ENCODE measurements around the gene AHRR.
A peak's percentile ranks its signal among the peaks of the same experiment; 100 is the strongest.
"Not testable (repeated sequence)": the region's sequence is repeated elsewhere in the genome, so short reads cannot be mapped to it uniquely, and the experiment has no call there.

The AHRR gene

DNA sequence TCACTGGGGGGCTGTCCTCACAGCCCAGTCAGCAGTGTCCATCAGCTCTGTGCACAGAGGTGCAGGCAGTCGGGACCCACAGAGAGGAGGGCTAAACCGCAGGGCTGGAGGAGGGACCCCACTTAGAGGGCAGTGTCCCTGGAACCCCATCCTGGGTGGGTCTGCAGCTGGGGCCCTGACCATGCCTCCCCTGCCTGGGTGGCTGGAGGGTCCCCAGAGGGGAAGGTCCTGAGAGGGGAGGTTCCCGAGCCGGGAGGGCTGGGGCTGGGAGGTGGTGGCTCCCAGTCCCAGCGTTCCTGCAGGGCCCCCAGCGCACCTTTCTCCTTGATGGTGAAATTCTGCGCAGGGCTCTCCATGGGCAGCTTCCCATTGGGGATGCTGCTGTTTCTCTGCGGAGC, 154.2 kb downstream of the AHRR start:
- DNase-seq: no peak
- no peak for ATAC-seq

GRCh38 chr5:476102-476813, 154.7 kb downstream of the AHRR start:
- DNase-seq: no peak

GRCh38 chr5:476814-477175, 155.3 kb downstream of the AHRR start:
- ATAC-seq: no peak
- DNase-seq: no peak

More at GRCh38 chr5:476102-476813, 154.7 kb downstream of the AHRR start:
- ATAC-seq: no peak

DNA sequence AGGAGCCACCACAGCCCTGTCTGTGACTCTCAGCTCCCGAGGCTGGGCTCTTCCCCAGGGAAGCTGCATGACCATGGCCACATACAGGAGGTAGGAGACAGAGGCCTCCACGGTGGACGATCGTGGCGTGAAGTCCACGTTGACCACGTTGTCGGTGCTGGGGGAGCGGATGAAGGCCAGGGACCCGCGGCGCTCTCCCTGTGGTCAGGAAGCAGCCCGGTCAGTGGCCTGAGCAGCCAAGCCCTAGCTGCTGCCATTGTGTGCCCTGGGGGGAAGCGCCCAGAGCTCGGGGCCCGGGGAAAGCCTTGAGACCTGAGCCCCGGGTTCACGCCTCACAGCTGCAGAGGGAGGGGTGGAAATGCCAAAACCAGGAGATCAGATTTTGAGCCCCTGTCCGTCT, 155.7 kb downstream of the AHRR start:
- DNase-seq (no peak), ATAC-seq (no peak)

- DNase-seq (no peak), ATAC-seq (no peak)
These were observed 156.4 kb downstream of the AHRR start for GRCh38 chr5:477871-478270.

- DNase-seq: no peak
- no peak for ATAC-seq
These were observed 157.0 kb downstream of the AHRR start for GRCh38 chr5:478369-478981.

- ATAC-seq (no peak), DNase-seq (no peak)
These were observed 157.5 kb downstream of the AHRR start for GRCh38 chr5:478982-479535.

- DNase-seq (no peak), ATAC-seq (no peak)
These were observed 158.2 kb downstream of the AHRR start for GRCh38 chr5:479566-480319.

GRCh38 chr5:481347-481746, 159.8 kb downstream of the AHRR start:
- ATAC-seq: no peak

DNA sequence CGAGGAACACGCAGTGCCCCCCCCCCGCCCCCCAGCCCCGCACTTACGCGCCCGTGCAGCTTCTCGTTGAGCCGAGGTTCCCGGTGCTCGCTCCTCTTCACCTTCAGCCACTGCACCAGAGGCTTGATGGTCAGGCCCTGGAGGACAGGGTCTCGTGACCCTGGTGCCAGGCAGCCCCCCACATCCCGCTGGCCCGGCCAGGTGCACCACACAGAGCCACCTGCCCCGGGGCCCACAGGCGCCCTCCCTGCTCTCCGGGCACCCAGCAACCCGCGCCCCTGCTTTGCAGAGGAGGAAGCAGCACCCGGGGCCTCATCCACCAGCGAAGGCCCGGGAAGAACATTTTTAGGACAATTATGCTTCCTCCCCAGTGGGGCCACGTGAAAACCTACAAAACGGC, 160.5 kb downstream of the AHRR start:
- no peak for DNase-seq
- no peak for ATAC-seq

More at GRCh38 chr5:481347-481746, 159.8 kb downstream of the AHRR start:
- no peak for DNase-seq

DNA sequence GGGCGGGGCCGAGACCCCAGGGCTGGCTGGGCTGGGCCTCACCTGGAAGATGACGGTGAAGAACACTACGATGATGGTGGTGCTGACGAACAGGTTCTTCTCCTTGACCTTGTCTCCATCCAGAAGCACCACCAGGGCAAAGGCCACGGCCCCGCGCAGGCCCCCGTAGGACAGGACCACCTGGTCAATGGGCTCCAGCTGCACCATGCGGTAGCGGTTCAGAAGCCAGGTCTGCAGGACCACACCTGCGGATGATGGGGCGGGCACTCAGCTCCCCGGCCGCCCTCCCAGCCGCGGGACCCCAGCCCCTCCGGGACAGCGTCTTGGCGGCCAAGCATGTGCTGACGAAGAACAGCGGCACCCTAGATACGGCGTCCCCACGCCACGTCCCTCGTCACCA, 161.0 kb downstream of the AHRR start:
- no peak for ATAC-seq
- DNase-seq: no peak

DNA sequence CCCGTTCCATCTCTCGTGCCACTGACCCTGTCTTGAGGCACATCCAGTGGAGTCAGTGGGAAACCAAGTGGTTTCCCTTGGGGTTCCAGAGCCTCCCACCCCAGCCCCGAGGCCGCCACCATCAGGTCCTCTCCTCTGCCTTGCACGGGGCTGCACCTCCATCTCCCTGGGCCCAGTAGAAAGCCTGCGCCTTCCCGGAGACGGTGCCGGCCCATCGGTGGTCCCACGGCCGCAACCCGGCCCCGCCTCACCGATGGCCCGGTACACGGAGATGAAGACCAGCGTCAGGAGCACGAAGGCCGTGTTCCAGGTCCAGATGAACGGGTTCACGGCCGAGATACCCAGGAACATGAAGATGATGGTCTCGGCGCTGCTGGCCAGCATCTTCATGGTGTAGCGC, 161.5 kb downstream of the AHRR start:
- ATAC-seq (no peak), DNase-seq (no peak)

DNA sequence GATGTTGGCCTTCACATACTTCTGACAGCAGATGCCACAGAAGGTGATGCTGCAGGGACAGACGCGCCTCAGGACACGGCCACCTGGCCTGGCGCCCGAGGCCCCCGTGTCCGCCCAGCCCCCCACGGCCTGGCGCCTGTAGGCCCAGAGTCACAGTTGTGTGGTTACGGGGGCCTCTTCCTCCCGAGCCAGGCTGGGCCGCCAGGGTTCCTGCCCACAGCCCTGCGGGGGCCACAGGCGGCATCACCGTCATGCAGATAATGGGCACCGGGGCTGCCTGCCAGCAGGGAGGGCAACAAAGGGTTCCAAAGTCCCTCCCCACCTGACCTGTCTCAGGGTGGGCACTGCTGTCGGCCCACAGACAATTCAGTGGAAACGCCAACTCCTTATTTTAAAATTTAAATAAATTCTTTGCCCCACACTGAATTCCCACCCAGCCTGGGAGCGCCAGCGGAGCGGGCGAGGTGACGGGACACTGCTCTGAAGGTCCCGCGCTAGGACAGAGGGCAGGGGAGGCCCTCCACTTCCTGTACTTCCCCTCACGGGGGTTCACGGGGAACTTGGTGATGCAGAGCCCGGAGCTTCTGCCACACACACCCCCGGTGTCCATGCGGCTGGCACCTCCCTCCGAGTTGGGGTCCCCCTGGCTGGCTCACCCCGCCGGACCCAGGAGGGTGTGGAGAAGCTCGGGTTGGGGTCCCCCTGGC, 162.1 kb downstream of the AHRR start:
- no peak for ATAC-seq
- DNase-seq: no peak

DNA sequence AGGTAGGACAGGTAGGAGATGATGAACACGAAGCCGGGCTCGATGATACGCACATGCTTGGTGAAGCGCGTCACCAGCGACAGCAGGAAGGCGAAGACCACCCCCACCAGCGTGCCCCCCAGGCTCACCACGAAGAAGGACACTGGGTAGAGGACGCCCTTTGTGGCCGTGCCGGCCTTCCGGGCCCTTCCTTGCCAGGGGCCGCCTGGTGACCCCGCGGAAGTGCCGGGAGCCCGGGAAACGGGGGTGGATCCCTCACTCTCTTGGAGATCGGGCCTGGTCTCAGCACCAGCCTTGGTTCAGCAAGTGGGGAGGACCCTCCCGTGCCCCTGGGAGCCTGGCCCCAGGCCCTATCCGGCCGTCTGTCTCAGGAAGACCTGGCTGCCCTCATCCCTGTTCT, 163.0 kb downstream of the AHRR start:
- DNase-seq: no peak
- ATAC-seq: no peak

DNA sequence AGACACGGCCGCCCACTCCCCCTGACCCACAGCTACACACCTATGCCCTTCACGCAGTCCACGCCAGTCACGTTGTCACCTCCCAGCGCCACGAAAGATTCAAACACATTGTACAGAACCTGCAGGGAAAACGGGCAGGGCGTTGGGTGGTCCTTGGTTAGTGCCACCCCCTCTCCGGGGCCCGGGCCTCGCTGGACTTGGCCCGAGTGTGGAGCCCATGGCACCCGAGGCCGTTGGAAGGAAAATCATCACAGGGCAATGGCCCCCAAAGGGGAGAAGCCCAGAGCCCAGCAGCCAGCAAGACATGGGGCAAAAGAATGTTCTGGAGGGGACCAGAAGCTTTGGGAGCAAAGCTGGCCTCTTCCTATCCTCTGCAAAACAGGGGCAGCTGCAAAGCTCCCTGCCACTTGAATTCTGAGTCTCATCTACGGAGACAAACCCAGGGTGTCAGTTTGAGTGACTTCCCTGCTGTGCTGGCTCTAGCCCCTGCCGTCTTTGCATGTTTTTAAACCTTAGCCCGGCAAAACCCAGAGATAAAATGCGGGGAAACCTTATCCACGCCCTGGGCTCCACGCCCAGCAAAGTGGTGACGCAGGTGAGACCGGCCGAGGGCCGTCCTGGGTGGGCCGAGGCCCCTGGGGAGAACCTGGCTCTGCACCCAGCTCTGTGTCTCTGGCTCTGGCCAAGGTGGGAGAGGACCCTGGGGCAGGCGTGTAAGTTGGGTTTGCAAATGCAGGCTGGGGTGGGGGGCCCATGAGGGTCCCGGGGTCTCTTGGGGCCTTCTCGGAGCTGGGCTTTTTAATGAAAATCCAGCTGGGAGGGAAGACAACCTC, 163.8 kb downstream of the AHRR start:
- no peak for DNase-seq
- ATAC-seq: no peak

DNA sequence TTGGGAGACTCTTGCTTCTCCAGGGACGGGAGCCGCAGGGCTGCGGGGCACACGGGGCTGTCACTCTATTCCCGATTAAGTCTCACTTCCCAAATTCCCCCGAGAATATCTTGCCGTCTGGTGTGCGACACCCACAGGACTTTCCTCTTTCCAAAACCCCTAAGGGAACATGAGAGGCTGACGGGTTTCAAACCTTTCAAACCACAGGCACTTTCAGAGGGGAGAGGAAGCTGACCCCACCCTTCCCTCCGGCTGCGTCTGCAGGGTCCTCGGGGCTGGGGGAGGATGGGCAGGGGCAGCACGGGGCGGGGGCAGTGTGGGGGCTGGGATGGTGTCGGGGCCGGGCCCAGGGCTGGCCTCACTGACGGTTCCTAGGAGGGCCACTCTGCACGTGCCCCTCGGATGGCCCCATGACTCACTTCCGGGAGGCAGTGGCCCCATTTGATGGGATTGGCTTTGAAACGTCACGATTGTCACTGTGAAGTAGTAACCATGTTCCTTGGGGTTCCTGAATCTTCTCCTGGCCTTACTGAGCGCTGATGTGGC, 164.5 kb downstream of the AHRR start:
- ATAC-seq: peak; percentile 25
- no peak for DNase-seq

DNA sequence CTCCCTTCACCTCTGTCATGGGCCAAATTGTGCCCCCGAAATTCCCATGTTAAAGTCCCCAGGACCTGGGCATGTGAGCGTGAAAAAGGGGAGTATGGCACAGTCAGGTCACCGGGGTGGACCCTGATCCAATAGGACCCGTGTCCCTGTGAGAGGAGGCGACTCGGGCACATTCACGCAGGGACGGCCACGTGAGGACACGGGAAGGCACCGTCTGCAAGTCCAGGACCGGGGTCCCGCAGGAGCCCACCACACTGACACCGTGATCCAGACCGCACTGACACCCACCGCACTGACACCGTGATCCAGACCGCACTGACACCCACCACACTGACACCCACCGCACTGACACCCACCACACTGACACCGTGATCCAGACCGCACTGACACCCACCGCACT, 165.1 kb downstream of the AHRR start:
- not testable (repeated sequence) for DNase-seq, ATAC-seq

All from stimulated activated naive CD8-positive, alpha-beta T cell treated with anti-CD3 and anti-CD28 coated beads, Interleukin-15, Interleukin-2, amounts not matched to agents 100 U/mL and 50 U/mL, for 24 hours (primary cell).